Stimulated activated naive B cell treated with anti-CD40 and anti-IgM and Interleukin-4, amounts not matched to agents 10 μg/mL and 1 μg/mL and 100 μg/mL, for 72 hours (primary cell): ENCODE results near the gene OR4X1.
A peak's percentile ranks its signal among the peaks of the same experiment; 100 is the strongest.
"Not testable (repeated sequence)": the region's sequence is repeated elsewhere in the genome, so short reads cannot be mapped to it uniquely, and the experiment has no call there.

Source experiments
- ATAC-seq, 2 donors: fragments of 150-1000 bp; cut with Tn5 transposase; replicated peaks; 2 replicates each; pipeline ENCODE4 v1.10.0; 2021; ENCODE audit warnings: moderate library complexity in 1 of 2
- DNase-seq: peaks from one replicate; pipeline ENCODE4 v3.0.0; 2021
- H3K27ac Mint-ChIP-seq: one replicate; pipeline ENCODE4 v1.8.0; 2022; ENCODE audit warnings: mild to moderate bottlenecking, mixed read lengths
- H3K27me3 Mint-ChIP-seq, 2 donors: one replicate each; pipeline ENCODE4 v1.8.0; 2022; ENCODE audit warnings: mixed read lengths in 2 of 2
- H3K36me3 Mint-ChIP-seq, 2 donors: one replicate each; pipeline ENCODE4 v1.8.0; 2022; ENCODE audit warnings: mixed read lengths in 2 of 2, mild to moderate bottlenecking in 1 of 2
- H3K4me1 Mint-ChIP-seq, 2 donors: one replicate each; pipeline ENCODE4 v1.8.0; 2022; ENCODE audit warnings: mixed read lengths in 2 of 2, mild to moderate bottlenecking in 1 of 2
- H3K4me3 Mint-ChIP-seq, 2 donors: one replicate each; pipeline ENCODE4 v1.8.0; 2022; ENCODE audit warnings: mild to moderate bottlenecking in 2 of 2, mixed read lengths in 2 of 2, moderate library complexity in 1 of 2
- H3K9me3 Mint-ChIP-seq, 2 donors: one replicate each; pipeline ENCODE4 v1.8.0; 2022; ENCODE audit warnings: mixed read lengths in 2 of 2, mild to moderate bottlenecking in 1 of 2

OR4X1 gene

DNA sequence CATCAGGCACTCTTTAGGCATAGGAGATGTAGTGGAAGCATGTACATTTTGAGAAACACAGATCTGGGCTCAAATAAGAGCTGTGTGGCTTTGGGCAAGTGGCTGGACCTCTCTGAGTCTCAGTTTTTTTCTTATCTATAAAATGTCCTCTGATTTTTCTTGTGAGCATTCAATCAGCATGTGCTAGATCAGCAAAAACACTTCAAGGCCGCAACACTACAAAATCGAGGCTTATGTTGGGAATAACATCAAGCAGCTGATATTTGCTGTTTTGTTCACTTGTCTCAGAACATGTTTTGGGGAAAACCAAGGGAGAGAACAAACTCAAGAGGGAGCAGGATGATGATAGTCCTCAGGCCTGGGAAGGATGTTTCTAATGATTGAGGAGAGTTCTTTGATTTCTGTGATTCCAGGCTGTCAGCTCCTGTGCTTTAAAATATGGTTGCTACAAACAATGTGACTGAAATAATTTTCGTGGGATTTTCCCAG lies at the start of gene OR4X1:
Gene OR4X1, plus strand, starts transcription at position 439 of the 489 bp plus-strand sequence. Its CDS starts 0 bp downstream, at position 439.
- Mint-ChIP-seq H3K4me3 (no peak within 1 kb of the TSS), H3K4me1 (no peaks in the 10 kb centered on the region), H3K27ac (no peak within 1 kb of the TSS), H3K27me3 (peaks cover 9 to 26% of the 10 kb centered on the region in 2 donors), H3K36me3 (no peaks in the 10 kb centered on the region), H3K9me3 (no peaks in the 10 kb centered on the region)
- ATAC-seq, result no peak
- no peak for DNase-seq

GRCh38 chr11:48216510-48216909 lies 47.2 kb upstream of the OR4X1 start, which contains the start of gene OR4B1:
OR4B1 (plus strand) TSS chr11:48216810; CDS start chr11:48216810, 0 bp downstream.
- no peak within 1 kb of the TSS for H3K27ac Mint-ChIP-seq
- DNase-seq (no peak), ATAC-seq (no peak)
- no peaks in the 10 kb centered on the region for H3K9me3 Mint-ChIP-seq
- peaks cover 6 to 15% of the 10 kb centered on the region in 2 donors for H3K27me3 Mint-ChIP-seq
- H3K4me3 Mint-ChIP-seq, result no peak within 1 kb of the TSS
- H3K4me1 Mint-ChIP-seq, result peaks cover 0 to 2% of the 10 kb centered on the region in 2 donors
- H3K36me3 Mint-ChIP-seq, result no peaks in the 10 kb centered on the region

DNA sequence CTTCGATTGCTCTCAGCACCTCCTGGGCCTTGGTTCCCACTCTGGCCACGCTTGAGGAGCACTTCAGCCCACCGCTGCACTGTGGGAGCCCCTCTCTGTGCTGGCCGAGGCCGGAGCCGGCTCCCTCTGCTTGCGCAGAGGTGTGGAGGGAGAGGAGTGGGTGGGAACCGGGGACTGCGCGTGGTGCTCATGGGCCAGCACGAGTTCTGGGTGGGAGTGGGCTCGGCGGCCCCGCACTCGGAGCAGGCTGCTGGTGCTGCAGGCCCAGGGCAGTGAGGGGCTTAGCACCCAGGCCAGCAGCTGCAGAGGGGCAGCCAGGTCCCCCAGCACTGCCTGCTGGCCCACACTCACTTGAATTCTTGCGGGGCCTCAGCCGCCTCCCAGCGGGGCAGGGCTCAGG lies 34.9 kb upstream of the OR4X1 start:
- Mint-ChIP-seq H3K4me1 (no peaks in the 10 kb centered on the region), H3K4me3 (no peak overlapping the region), H3K36me3 (no peaks in the 10 kb centered on the region), H3K9me3 (peaks cover 7 to 12% of the 10 kb centered on the region in 2 donors), H3K27ac (no peak overlapping the region), H3K27me3 (peaks cover 22 to 26% of the 10 kb centered on the region in 2 donors)
- no peak for DNase-seq
- ATAC-seq, result no peak

DNA sequence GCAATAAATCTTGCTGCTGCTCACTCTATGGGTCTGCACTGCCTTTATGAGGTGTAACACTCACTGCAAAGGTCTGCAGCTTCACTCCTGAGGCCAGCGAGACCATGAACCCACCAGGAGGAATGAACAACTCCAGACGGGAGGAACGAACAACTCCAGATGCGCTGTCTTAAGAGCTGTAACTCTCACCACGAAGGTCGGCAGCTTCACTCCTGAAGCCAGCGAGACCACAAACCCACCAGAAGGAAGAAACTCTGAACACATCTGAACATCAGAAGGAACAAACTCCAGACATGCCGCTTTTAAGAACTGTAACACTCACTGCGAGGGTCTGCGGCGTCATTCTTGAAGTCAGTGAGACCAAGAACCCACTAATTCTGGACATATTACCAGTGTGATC lies 33.6 kb upstream of the OR4X1 start:
- Mint-ChIP-seq H3K27me3 (peaks cover 28 to 32% of the 10 kb centered on the region in 2 donors), H3K9me3 (peaks cover 7 to 13% of the 10 kb centered on the region in 2 donors)
- H3K4me1 Mint-ChIP-seq, H3K27ac Mint-ChIP-seq, H3K4me3 Mint-ChIP-seq, DNase-seq, H3K36me3 Mint-ChIP-seq, ATAC-seq: not testable (repeated sequence)

DNA sequence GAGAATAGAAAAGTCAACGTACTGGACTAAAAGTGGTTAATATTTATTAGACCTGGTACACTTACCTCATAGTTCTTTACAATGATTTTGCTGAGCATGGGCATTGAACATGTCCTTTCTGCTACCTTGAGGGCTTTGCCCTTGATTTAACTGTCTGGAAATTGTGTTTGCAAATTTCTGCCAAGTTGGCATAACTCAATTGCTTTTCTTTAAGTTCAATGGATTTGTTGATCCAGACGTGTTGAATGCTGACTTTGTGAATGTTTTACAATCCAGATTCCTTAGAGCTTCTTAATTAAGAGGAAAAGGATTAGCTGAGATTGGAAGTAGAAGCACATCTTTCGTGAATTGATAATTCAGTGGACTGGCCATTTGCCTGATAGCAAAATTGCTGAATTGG lies 25.9 kb upstream of the OR4X1 start:
- ATAC-seq (no peak), DNase-seq (no peak)
- no peaks in the 10 kb centered on the region for H3K4me1 Mint-ChIP-seq
- no peak overlapping the region for H3K27ac Mint-ChIP-seq
- H3K27me3 Mint-ChIP-seq, result peaks cover 33 to 34% of the 10 kb centered on the region in 2 donors
- H3K9me3 Mint-ChIP-seq, result peaks cover 0 to 1% of the 10 kb centered on the region in 2 donors
- H3K4me3 Mint-ChIP-seq, result no peak overlapping the region
- H3K36me3 Mint-ChIP-seq, result no peaks in the 10 kb centered on the region

DNA sequence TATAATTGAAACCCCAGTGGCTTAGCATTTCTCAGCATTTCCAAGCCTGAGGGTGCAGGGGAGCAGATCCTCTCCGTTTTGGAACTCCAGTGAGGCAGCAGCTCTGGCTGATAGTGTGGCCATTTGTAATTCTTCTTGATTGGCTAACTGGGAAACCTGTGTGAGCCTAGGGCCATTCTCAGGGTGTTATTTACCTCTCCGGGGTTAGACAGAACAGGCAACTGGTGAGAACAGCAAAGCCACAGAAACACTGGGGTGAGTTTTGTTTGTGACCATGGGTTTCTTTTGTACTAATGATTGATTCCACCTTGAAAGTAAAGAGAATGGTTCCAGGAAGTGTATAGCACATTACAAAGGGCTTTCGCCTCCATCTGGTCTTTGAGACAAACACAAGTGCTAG lies 21.2 kb upstream of the OR4X1 start:
- Mint-ChIP-seq H3K27me3 (peaks cover 25 to 28% of the 10 kb centered on the region in 2 donors), H3K4me3 (no peak overlapping the region), H3K36me3 (no peaks in the 10 kb centered on the region), H3K27ac (no peak overlapping the region), H3K4me1 (no peaks in the 10 kb centered on the region), H3K9me3 (no peaks in the 10 kb centered on the region)
- DNase-seq (no peak), ATAC-seq (no peak)

DNA sequence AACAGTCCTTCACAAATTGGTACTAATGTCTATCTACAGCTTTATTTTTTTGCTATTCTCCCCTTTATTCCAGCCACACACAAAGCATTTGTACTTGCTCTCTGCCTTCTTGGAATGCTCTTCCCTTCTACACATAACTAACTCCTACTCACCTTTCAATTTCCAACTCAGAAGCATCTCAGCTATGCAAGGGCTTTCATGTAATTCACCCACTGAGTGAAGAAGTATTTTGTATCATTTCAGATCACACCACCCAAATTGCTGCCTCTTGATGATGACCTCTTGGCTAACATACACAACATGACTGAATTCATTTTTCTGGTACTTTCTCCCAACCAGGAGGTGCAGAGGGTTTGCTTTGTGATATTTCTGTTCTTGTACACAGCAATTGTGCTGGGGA lies 18.9 kb upstream of the OR4X1 start, which contains the start of gene OR4X2:
Gene OR4X2, plus strand, starts transcription at position 301 of the 400 bp plus-strand sequence. Its CDS starts 0 bp downstream, at position 301.
- ATAC-seq (no peak), DNase-seq (no peak)
- no peaks in the 10 kb centered on the region for H3K36me3 Mint-ChIP-seq
- H3K27me3 Mint-ChIP-seq, result peaks cover 25 to 33% of the 10 kb centered on the region in 2 donors
- no peak within 1 kb of the TSS for H3K4me3 Mint-ChIP-seq
- H3K4me1 Mint-ChIP-seq, result no peaks in the 10 kb centered on the region
- H3K9me3 Mint-ChIP-seq, result peaks cover 5 to 6% of the 10 kb centered on the region in 2 donors
- no peak within 1 kb of the TSS for H3K27ac Mint-ChIP-seq

DNA sequence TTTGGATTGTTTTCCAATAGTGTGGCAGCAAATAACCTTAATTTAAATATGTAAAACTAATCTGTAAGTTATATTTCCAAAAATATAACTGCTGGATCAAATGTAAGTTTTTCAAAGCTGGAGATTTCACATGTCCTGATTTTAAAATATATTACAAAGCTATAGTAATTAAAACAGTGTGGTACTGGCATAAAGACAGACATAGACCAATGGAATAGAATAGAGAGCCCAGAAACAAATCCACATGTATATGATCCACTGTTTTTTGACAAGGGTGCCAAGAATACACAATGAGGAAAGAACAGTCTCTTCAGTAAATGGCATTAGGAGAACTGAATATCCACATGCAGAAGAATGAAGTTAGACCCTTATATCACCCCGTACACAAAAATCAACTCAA lies 14.8 kb upstream of the OR4X1 start:
- DNase-seq, result no peak
- Mint-ChIP-seq H3K9me3 (peaks cover 5 to 15% of the 10 kb centered on the region in 2 donors), H3K4me1 (no peaks in the 10 kb centered on the region), H3K27me3 (peaks cover 15 to 28% of the 10 kb centered on the region in 2 donors), H3K4me3 (no peak overlapping the region), H3K36me3 (no peaks in the 10 kb centered on the region), H3K27ac (no peak overlapping the region)
- ATAC-seq, result no peak

- Mint-ChIP-seq H3K27ac (no peak overlapping the region), H3K27me3 (peaks cover 21 to 36% of the 10 kb centered on the region in 2 donors), H3K9me3 (no peaks in the 10 kb centered on the region), H3K36me3 (no peaks in the 10 kb centered on the region), H3K4me1 (no peaks in the 10 kb centered on the region), H3K4me3 (no peak overlapping the region)
- DNase-seq (no peak), ATAC-seq (no peak)
Measured at GRCh38 chr11:48261600-48261999, 2.1 kb upstream of the OR4X1 start.

GRCh38 chr11:48270621-48271020 lies 7.0 kb downstream of the OR4X1 start:
- Mint-ChIP-seq H3K27ac (no peak overlapping the region), H3K9me3 (no peaks in the 10 kb centered on the region), H3K27me3 (peaks cover 9 to 14% of the 10 kb centered on the region in 2 donors), H3K36me3 (no peaks in the 10 kb centered on the region), H3K4me3 (no peak overlapping the region), H3K4me1 (no peaks in the 10 kb centered on the region)
- ATAC-seq (no peak), DNase-seq (no peak)

DNA sequence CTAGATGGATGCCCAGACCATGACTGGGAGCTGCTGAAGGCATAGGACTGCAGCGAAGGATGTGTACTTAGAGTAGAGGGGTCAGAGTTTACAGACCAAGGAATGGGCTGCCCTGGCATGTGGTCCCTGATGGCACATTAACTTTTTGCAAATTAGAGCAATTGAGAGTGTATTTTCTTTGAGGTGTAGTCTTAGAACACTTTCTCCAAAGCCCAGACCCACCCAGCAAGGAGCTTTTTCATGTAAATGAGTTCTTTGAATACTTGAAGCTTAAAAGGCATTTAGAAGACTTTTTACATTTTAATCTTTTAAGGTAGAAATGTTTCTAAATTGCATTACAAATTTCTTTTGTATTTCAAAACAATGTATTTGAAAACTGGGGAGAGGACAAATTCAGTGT lies 8.9 kb downstream of the OR4X1 start:
- DNase-seq (no peak), ATAC-seq (no peak)
- no peak overlapping the region for H3K4me3 Mint-ChIP-seq
- no peak overlapping the region for H3K27ac Mint-ChIP-seq
- H3K36me3 Mint-ChIP-seq, result no peaks in the 10 kb centered on the region
- no peaks in the 10 kb centered on the region for H3K4me1 Mint-ChIP-seq
- peaks cover 9 to 14% of the 10 kb centered on the region in 2 donors for H3K27me3 Mint-ChIP-seq
- no peaks in the 10 kb centered on the region for H3K9me3 Mint-ChIP-seq

DNA sequence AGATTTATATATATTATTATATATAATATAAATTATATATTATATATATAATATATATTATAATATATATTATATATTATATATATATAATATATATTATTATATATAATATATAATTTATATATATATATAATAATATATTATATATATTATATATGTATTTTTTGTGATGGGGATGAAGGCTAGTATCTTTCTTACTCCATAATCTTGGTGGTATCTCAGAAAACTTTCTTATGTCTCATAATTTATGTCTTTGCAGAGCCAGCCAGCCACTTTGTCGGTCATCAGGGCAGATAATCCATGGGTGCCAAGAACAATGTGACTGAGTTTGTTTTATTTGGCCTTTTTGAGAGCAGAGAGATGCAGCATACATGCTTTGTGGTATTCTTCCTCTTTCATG lies 42.3 kb downstream of the OR4X1 start, which contains the start of gene OR4S1:
Gene OR4S1, plus strand, starts transcription at position 301 of the 400 bp plus-strand sequence. Its CDS starts 0 bp downstream, at position 301.
- no peak for DNase-seq
- Mint-ChIP-seq H3K9me3 (peaks cover 0 to 3% of the 10 kb centered on the region in 2 donors), H3K27me3 (peaks cover 34 to 35% of the 10 kb centered on the region in 2 donors), H3K4me1 (no peaks in the 10 kb centered on the region), H3K36me3 (no peaks in the 10 kb centered on the region), H3K27ac (no peak within 1 kb of the TSS), H3K4me3 (no peak within 1 kb of the TSS)
- ATAC-seq, result no peak

DNA sequence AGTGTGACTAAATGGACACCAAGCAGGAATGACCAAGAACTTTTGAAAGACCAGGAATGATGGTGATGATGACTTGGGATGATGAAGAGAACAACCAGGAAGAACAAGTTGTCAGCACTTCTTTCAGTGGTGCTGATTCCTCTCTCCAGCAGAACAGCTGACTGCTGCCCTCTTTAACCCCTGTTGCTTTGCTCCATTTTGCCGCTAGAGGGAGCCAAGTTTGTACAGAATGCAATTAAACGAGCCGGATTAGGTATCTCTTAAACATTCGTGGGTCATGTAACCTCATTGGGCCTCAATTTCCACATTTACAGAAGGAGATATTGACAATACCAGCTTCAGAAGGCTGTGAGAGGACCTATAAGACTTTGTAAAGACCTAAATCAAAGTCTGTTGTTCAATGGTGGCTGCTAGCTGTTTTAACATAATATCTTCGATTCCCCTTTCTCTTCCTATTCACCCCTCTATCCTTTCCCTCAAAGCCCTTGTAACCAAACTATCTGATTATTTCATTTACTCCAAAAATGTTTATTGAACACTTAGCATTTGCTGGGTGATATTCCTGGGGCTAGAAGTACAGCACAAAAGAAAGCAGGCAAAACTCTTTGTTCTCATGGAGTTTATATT lies 44.2 kb downstream of the OR4X1 start:
- no peaks in the 10 kb centered on the region for H3K4me1 Mint-ChIP-seq
- no peak overlapping the region for H3K4me3 Mint-ChIP-seq
- ATAC-seq, result peak; percentile 79 to 83
- peak; percentile 43 for DNase-seq
- H3K27ac Mint-ChIP-seq, result no peak overlapping the region
- H3K36me3 Mint-ChIP-seq, result no peaks in the 10 kb centered on the region
- H3K9me3 Mint-ChIP-seq, result no peaks in the 10 kb centered on the region
- H3K27me3 Mint-ChIP-seq, result peaks cover 33 to 35% of the 10 kb centered on the region in 2 donors

DNA sequence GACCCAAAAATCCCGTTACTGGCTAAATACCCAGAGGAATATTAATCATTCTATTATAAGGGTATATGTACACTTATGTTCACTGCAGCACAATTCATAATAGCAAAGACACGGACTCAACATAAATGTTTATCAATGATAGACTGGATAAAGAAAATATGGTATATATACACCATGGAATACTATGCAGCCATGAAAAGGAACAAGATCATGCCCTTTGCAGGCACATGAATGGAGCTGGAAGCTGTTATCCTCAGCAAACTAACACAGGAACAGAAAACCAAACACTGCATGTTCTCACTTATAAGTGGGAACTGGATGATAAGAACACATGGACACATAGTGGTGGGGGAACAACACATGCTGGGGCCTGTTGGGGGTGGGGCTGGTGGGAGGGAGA lies 49.9 kb downstream of the OR4X1 start:
- not testable (repeated sequence) for H3K4me3 Mint-ChIP-seq, H3K4me1 Mint-ChIP-seq, ATAC-seq, H3K9me3 Mint-ChIP-seq, DNase-seq, H3K36me3 Mint-ChIP-seq, H3K27ac Mint-ChIP-seq
- H3K27me3 Mint-ChIP-seq, result peaks cover 8 to 24% of the 10 kb centered on the region in 2 donors
